Neural progenitor cell (in vitro differentiated cells): ENCODE measurements around the gene PRPH. TPM values are rescaled to one million over a fixed set of nuclear protein-coding genes. Genes with fewer than 3 reads are reported as not detected.
A peak's percentile ranks its signal among the peaks of the same experiment; 100 is the strongest.

Experiments used
- DNase-seq: peaks from one replicate; pipeline ENCODE4 v3.0.0-alpha.2; 2016; ENCODE audit warnings: low spot score
- H2AFZ ChIP-seq: fragments of 200-600 bp; sonication (generic); replicated peaks from 2 replicates; pipeline ENCODE4 v1.6.1; 2016; ENCODE audit warnings: antibody characterized with exemption
- H3F3A ChIP-seq: fragments of 200-600 bp; sonication (generic); 2 replicates; pipeline ENCODE4 v1.6.1; 2016; ENCODE audit warnings: antibody characterized with exemption, low read depth
- H3K27ac ChIP-seq: fragments of 200-600 bp; sonication (generic); 2 replicates; pipeline ENCODE4 v1.5.1; 2016; ENCODE audit warnings: mild to moderate bottlenecking
- H3K27me3 ChIP-seq: fragments of 200-600 bp; sonication (generic); 2 replicates; pipeline ENCODE4 v1.6.1; 2016; ENCODE audit warnings: mild to moderate bottlenecking, moderate library complexity
- H3K36me3 ChIP-seq: fragments of 200-600 bp; sonication (generic); 2 replicates; pipeline ENCODE4 v1.5.1; 2016
- H3K4me1 ChIP-seq: fragments of 200-600 bp; sonication (generic); 2 replicates; pipeline ENCODE4 v1.6.1; 2016; ENCODE audit warnings: mixed run types
- H3K4me2 ChIP-seq: fragments of 200-600 bp; sonication (generic); 2 replicates; pipeline ENCODE4 v1.6.1; 2016
- H3K4me3 ChIP-seq: fragments of 200-600 bp; sonication (generic); 2 replicates; pipeline ENCODE4 v1.5.1; 2016
- H3K79me2 ChIP-seq: fragments of 200-600 bp; sonication (generic); 2 replicates; pipeline ENCODE4 v1.6.1; 2016; ENCODE audit warnings: low read depth
- H3K9ac ChIP-seq: fragments of 200-600 bp; sonication (generic); 2 replicates; pipeline ENCODE4 v1.6.1; 2016
- H3K9me3 ChIP-seq: fragments of 200-600 bp; sonication (generic); 2 replicates; pipeline ENCODE4 v1.5.1; 2016; ENCODE audit warnings: low read depth
- H4K20me1 ChIP-seq: fragments of 200-600 bp; sonication (generic); 2 replicates; pipeline ENCODE4 v1.6.1; 2016; ENCODE audit warnings: low read depth
- H3K27ac Mint-ChIP-seq: 3 replicates; pipeline ENCODE4 v1.8.0; 2021; ENCODE audit warnings: mixed read lengths
- H3K27me3 Mint-ChIP-seq: 2 replicates; pipeline ENCODE4 v1.8.0; 2022; ENCODE audit warnings: low read depth, mild to moderate bottlenecking, inconsistent platforms, moderate library complexity, mixed read lengths; ENCODE audit not compliant: insufficient read depth
- H3K36me3 Mint-ChIP-seq: 3 replicates; pipeline ENCODE4 v1.8.0; 2021; ENCODE audit warnings: mixed read lengths
- H3K4me1 Mint-ChIP-seq: 3 replicates; pipeline ENCODE4 v1.8.0; 2021; ENCODE audit warnings: mixed read lengths
- H3K4me3 Mint-ChIP-seq: 3 replicates; pipeline ENCODE4 v1.8.0; 2021; ENCODE audit warnings: mild to moderate bottlenecking, moderate library complexity, mixed read lengths
- H3K9me3 Mint-ChIP-seq: 3 replicates; pipeline ENCODE4 v1.8.0; 2020; ENCODE audit warnings: mixed read lengths
- EZH2 ChIP-seq: fragments of 200-600 bp; sonication (generic); IDR thresholded peaks from 2 replicates; pipeline ENCODE4 v1.6.1; 2017; ENCODE audit warnings: antibody characterized with exemption, mild to moderate bottlenecking, moderate library complexity
- EZH2phosphoT487 ChIP-seq: fragments of 200-600 bp; sonication (generic); IDR thresholded peaks from 2 replicates; pipeline ENCODE4 v1.6.1; 2017; ENCODE audit warnings: antibody characterized with exemption
- total RNA-seq: library from RNA; depleted of rRNA; stranded (reverse); fragments of >200 nt; gene quantifications from 2 replicates; pipeline ENCODE4 v1.2.3, GENCODE V29; 2015; ENCODE audit warnings: low replicate concordance
- TF ChIP-seq, protein P1 (sequence below): fragments of 200-600 bp; sonication (generic); IDR thresholded peaks from 2 replicates; pipeline ENCODE4 v1.5.1; 2017; ENCODE audit warnings: antibody characterized with exemption, mild to moderate bottlenecking

Gene PRPH
- total RNA-seq, 1 donor from 2014 or later: not detected

DNA sequence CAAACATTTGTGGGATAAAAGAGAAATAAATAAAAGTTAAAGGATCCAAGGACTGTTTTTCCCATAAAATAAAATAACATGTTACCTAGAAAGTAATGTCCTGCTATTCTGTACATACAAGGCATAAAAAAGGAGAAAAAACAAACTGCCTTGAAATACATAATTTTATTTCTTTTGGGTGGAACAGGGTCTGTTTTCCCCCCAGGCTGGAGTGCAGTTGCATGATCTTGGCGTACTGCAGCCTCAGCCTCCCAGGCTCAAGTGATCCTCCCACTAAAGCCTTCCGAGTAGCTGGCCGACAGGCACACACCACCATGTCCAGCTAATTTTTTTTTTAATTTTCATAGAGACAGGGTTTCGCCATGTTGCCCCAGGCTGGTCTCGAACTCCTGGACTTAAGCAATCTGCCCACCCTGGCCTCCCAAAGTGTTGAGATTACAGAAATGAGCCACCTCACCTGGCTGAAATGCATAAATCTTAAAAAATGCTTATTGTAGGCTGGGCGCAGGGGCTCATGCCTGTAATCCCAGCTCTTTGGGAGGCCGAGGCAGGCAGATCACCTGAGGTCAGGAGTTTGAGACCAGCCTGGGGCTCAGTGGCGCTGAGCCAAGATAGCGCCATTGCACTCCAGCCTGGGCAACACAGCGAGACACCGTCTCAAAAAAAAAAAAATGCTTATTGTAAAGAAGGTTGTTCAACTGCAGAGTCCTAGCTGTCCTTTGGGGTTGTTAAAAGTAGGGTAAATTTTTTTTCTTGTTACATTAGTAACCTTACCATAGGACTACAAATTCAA is 34.2 kb upstream of the PRPH start:
- Histone ChIP-seq H3K4me1 (peaks cover 16% of the 10 kb centered on the region), H3F3A (peaks cover 44% of the 10 kb centered on the region), H4K20me1 (no peaks in the 10 kb centered on the region), H3K27me3 (no peaks in the 10 kb centered on the region), H3K79me2 (peaks cover 33% of the 10 kb centered on the region), H3K4me3 (no peak overlapping the region), H3K4me2 (peak overlapping the region; percentile 62), H3K27ac (peak overlapping the region; percentile 69), H2AFZ (no peak overlapping the region), H3K9ac (no peak overlapping the region), H3K9me3 (no peaks in the 10 kb centered on the region), H3K36me3 (no peaks in the 10 kb centered on the region)
- no peak for TF ChIP-seq EZH2phosphoT487
- no peak for TF ChIP-seq EZH2
- TF ChIP-seq, protein P1, sequence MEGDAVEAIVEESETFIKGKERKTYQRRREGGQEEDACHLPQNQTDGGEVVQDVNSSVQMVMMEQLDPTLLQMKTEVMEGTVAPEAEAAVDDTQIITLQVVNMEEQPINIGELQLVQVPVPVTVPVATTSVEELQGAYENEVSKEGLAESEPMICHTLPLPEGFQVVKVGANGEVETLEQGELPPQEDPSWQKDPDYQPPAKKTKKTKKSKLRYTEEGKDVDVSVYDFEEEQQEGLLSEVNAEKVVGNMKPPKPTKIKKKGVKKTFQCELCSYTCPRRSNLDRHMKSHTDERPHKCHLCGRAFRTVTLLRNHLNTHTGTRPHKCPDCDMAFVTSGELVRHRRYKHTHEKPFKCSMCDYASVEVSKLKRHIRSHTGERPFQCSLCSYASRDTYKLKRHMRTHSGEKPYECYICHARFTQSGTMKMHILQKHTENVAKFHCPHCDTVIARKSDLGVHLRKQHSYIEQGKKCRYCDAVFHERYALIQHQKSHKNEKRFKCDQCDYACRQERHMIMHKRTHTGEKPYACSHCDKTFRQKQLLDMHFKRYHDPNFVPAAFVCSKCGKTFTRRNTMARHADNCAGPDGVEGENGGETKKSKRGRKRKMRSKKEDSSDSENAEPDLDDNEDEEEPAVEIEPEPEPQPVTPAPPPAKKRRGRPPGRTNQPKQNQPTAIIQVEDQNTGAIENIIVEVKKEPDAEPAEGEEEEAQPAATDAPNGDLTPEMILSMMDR: no peak
- no peak for DNase-seq
- Mint-ChIP-seq H3K4me3 (no peak overlapping the region), H3K4me1 (peaks cover 10% of the 10 kb centered on the region), H3K27me3 (no peaks in the 10 kb centered on the region), H3K27ac (no peak overlapping the region), H3K9me3 (no peaks in the 10 kb centered on the region), H3K36me3 (no peaks in the 10 kb centered on the region)

DNA sequence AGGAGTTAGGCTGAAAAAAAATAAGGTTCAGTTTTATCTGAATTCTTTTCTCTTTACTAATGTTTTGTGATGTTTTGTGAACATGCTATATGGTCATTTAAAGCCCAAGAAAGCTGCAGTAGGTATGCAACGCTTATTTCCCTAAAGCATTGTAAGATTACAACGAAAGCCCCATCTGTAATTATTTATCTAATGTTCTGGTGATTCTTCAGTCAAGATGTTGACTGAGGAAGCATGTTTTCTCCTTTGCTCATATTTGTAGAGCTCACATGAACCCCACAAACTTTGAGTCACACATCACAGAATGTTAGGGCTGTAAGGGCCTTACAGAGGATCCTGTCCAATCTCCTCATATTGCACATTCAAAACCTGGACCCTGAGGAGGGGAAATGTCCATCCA is 33.2 kb upstream of the PRPH start:
- Histone ChIP-seq H3K27me3 (no peaks in the 10 kb centered on the region), H2AFZ (no peak overlapping the region), H4K20me1 (peaks cover under 1% of the 10 kb centered on the region), H3K79me2 (peaks cover 42% of the 10 kb centered on the region), H3K4me3 (no peak overlapping the region), H3K9me3 (no peaks in the 10 kb centered on the region), H3K27ac (no peak overlapping the region), H3F3A (peaks cover 48% of the 10 kb centered on the region), H3K4me2 (no peak overlapping the region), H3K4me1 (peaks cover 16% of the 10 kb centered on the region), H3K36me3 (no peaks in the 10 kb centered on the region), H3K9ac (no peak overlapping the region)
- peaks cover 10% of the 10 kb centered on the region for H3K4me1 Mint-ChIP-seq
- no peak for DNase-seq
- TF ChIP-seq, protein P1: no peak
- no peak for TF ChIP-seq EZH2
- TF ChIP-seq EZH2phosphoT487: no peak
- no peak overlapping the region for H3K4me3 Mint-ChIP-seq
- no peaks in the 10 kb centered on the region for H3K36me3 Mint-ChIP-seq
- H3K9me3 Mint-ChIP-seq: no peaks in the 10 kb centered on the region
- no peak overlapping the region for H3K27ac Mint-ChIP-seq
- no peaks in the 10 kb centered on the region for H3K27me3 Mint-ChIP-seq

DNA sequence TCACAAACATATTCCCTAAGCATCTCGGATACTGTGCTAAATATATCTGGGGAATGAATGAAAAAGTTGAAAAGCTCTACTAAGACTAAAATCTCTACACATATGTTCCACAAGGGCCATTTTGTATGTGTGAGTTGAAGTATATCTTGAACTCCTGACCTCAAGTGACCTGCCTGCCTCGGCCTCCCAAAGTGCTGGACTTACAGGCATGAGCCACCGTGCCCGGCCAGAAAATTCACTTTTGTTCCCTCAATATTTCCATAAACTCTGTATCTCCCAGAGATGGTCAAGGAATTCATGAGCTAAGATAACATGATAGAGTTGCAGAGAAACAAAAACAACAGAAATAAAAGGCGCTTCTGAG is 31.6 kb upstream of the PRPH start:
- no peaks in the 10 kb centered on the region for H3K9me3 ChIP-seq
- H3K9ac ChIP-seq: no peak overlapping the region
- peaks cover 59% of the 10 kb centered on the region for H3K79me2 ChIP-seq
- H3K36me3 ChIP-seq: no peaks in the 10 kb centered on the region
- H4K20me1 ChIP-seq: peaks cover 17% of the 10 kb centered on the region
- H3K27me3 ChIP-seq: no peaks in the 10 kb centered on the region
- Mint-ChIP-seq H3K27ac (no peak overlapping the region), H3K36me3 (peaks cover 6% of the 10 kb centered on the region), H3K9me3 (no peaks in the 10 kb centered on the region), H3K27me3 (no peaks in the 10 kb centered on the region), H3K4me3 (peak overlapping the region; percentile 85), H3K4me1 (peaks cover 24% of the 10 kb centered on the region)
- no peak overlapping the region for H3K27ac ChIP-seq
- no peak for DNase-seq
- peaks cover 26% of the 10 kb centered on the region for H3K4me1 ChIP-seq
- H3F3A ChIP-seq: peaks cover 63% of the 10 kb centered on the region
- H2AFZ ChIP-seq: no peak overlapping the region
- H3K4me3 ChIP-seq: peak overlapping the region; percentile 65
- peak overlapping the region; percentile 83 for H3K4me2 ChIP-seq
- no peak for TF ChIP-seq EZH2
- TF ChIP-seq EZH2phosphoT487: no peak
- TF ChIP-seq, protein P1: no peak
